ENCODE results near the gene CCIN.
"Not testable (repeated sequence)": the region's sequence is repeated elsewhere in the genome, so short reads cannot be mapped to it uniquely, and the experiment has no call there.

CCIN gene

GRCh38 chr9:36161187-36161586 lies 8.0 kb upstream of the CCIN start:
- no peak for DNase-seq

GRCh38 chr9:36162211-36162738 lies 6.9 kb upstream of the CCIN start:
- DNase-seq: no peak

GRCh38 chr9:36163049-36163785 lies 6.0 kb upstream of the CCIN start:
- peak; percentile 93 for DNase-seq

GRCh38 chr9:36163786-36164170 lies 5.4 kb upstream of the CCIN start:
- no peak for DNase-seq

GRCh38 chr9:36164372-36164771 lies 4.8 kb upstream of the CCIN start:
- DNase-seq: no peak

GRCh38 chr9:36164989-36165388 lies 4.2 kb upstream of the CCIN start:
- DNase-seq: no peak

GRCh38 chr9:36165826-36166167 lies 3.4 kb upstream of the CCIN start:
- no peak for DNase-seq

- peak; percentile 94 for DNase-seq
These were observed 2.8 kb upstream of the CCIN start for GRCh38 chr9:36166168-36166927.

GRCh38 chr9:36169708-36170107 lies 520 bp downstream of the CCIN start:
- DNase-seq: no peak

GRCh38 chr9:36170531-36170930 lies 1.3 kb downstream of the CCIN start:
- DNase-seq: no peak

- DNase-seq: no peak
These were observed 4.7 kb downstream of the CCIN start for GRCh38 chr9:36173861-36174260.

GRCh38 chr9:36174271-36174670 lies 5.1 kb downstream of the CCIN start:
- no peak for DNase-seq

- DNase-seq: no peak
These were observed 5.5 kb downstream of the CCIN start for GRCh38 chr9:36174731-36175130.

- not testable (repeated sequence) for DNase-seq
These were observed 6.0 kb downstream of the CCIN start for GRCh38 chr9:36175209-36175608.

- DNase-seq: not testable (repeated sequence)
These were observed 7.3 kb downstream of the CCIN start for GRCh38 chr9:36176496-36176895.

- DNase-seq: no peak
These were observed 8.4 kb downstream of the CCIN start for GRCh38 chr9:36177571-36177970.

- not testable (repeated sequence) for DNase-seq
These were observed 11.1 kb downstream of the CCIN start for GRCh38 chr9:36180243-36180642.

- no peak for DNase-seq
These were observed 18.2 kb downstream of the CCIN start for GRCh38 chr9:36187414-36187813.

GRCh38 chr9:36188212-36188611 lies 19.0 kb downstream of the CCIN start:
- no peak for DNase-seq

GRCh38 chr9:36189976-36190375 lies 20.8 kb downstream of the CCIN start:
- no peak for DNase-seq

GRCh38 chr9:36190388-36191289 lies 21.5 kb downstream of the CCIN start, which contains the start of gene CLTA:
CLTA (plus strand) TSS chr9:36190921; CDS start chr9:36191057, 136 bp downstream.
- peak; percentile 96 for DNase-seq

- no peak for DNase-seq
These were observed 22.1 kb downstream of the CCIN start for GRCh38 chr9:36191290-36191645.

GRCh38 chr9:36191686-36192085 lies 22.5 kb downstream of the CCIN start:
- no peak for DNase-seq
